ENCODE data around the gene DLGAP1. TPM values are rescaled to one million over a fixed set of nuclear protein-coding genes. Genes with fewer than 3 reads are reported as not detected.

Gene DLGAP1
- total RNA-seq, 1 experiment from 2014 or later, result 23.2 TPM

- Histone ChIP-seq H2BK20ac (ENCODE audit: low read depth, low read length, poor library complexity, severe bottlenecking) (no peak overlapping the region), H3K9me3 (ENCODE audit: control insufficient read depth, low read depth, low read length) (no peaks in the 10 kb centered on the region), H2BK15ac (ENCODE audit: low read depth, low read length) (no peak overlapping the region), H3T11ph (ENCODE audit: low read length) (no peak overlapping the region), H2BK12ac (ENCODE audit: insufficient read length, low read depth, low read length) (no peak overlapping the region), H2BK5ac (ENCODE audit: insufficient read length, low read length) (no peak overlapping the region), H3K23me2 (ENCODE audit: insufficient read length, low read depth, low read length, poor library complexity, severe bottlenecking) (no peaks in the 10 kb centered on the region), H3K27me3 (ENCODE audit: insufficient read depth, low read length) (no peaks in the 10 kb centered on the region), H3K27ac (ENCODE audit: insufficient read length, low read depth, low read length) (no peak overlapping the region), H4K91ac (ENCODE audit: insufficient read length, low read depth, low read length) (no peak overlapping the region), H4K20me1 (ENCODE audit: control insufficient read depth, insufficient read depth, insufficient read length) (no peaks in the 10 kb centered on the region), H3K9ac (ENCODE audit: extremely low read depth, insufficient read length, low read length) (no peak overlapping the region), H3K56ac (ENCODE audit: insufficient read length, low read depth, low read length) (no peak overlapping the region), H3K4me1 (ENCODE audit: insufficient read depth, low read length) (peaks cover 7% of the 10 kb centered on the region; the same call in 1 of the 2 replicates), H3K18ac (ENCODE audit: insufficient read length, low read depth, low read length) (no peak overlapping the region), H3K4ac (ENCODE audit: low read depth, low read length) (no peak overlapping the region), H3K79me2 (ENCODE audit: insufficient read depth, low read length) (no peaks in the 10 kb centered on the region), H2BK120ac (ENCODE audit: low read depth, low read length, poor library complexity, severe bottlenecking) (no peak overlapping the region), H3K23ac (ENCODE audit: insufficient read length, low read depth, low read length) (no peak overlapping the region), H2AK5ac (ENCODE audit: insufficient read length, low read length) (no peak overlapping the region), H4K5ac (ENCODE audit: insufficient read length, low read depth, low read length) (no peak overlapping the region), H3K79me1 (ENCODE audit: insufficient read depth, low read depth, low read length, poor library complexity, severe bottlenecking) (peaks cover 3% of the 10 kb centered on the region), H3K14ac (ENCODE audit: insufficient read depth, low read length) (no peak overlapping the region), H4K8ac (replicated peaks; ENCODE audit: insufficient read length, low read depth, low read length) (no peak overlapping the region), H2AFZ (ENCODE audit: low read length) (no peak overlapping the region), H3K4me2 (ENCODE audit: insufficient read depth, insufficient read length, low read length) (no peak overlapping the region)
- no peak for DNase-seq
- WGBS (ENCODE audit: extremely low coverage, insufficient read length, low lambda C conversion rate), result no CpG with 5 or more reads among the region's 4 CpGs
- Mint-ChIP-seq H3K27ac (peak overlapping the region in 2 of 3 experiments; percentile 59 to 93; a peak in 4 of 7 replicates), H3K9me3 (peaks cover 0 to 8% of the 10 kb centered on the region in 2 experiments; a peak in 1 of 5 replicates), H3K4me1 (peaks cover 24 to 50% of the 10 kb centered on the region in 2 experiments), H3K4me3 (no peak overlapping the region), H3K36me3 (ENCODE audit: insufficient read depth in 1 of 3, low read depth in 3 of 3) (peaks cover 7 to 12% (median 12%) of the 10 kb centered on the region in 3 experiments; a peak in 6 of 7 replicates), H3K27me3 (ENCODE audit: low read depth) (no peaks in the 10 kb centered on the region)
- no peak for TF ChIP-seq CTCF (conservative IDR thresholded peaks at IDR 0.05)
These were observed 297.8 kb downstream of the DLGAP1 start for GRCh38 chr18:4157352-4157751.
